Stimulated activated CD8-positive, alpha-beta memory T cell treated with anti-CD3 and anti-CD28 coated beads, Interleukin-15, amount 100 ng/mL, for 48 hours (primary cell): ENCODE measurements around the gene NRP1.

ENCODE experiments used
- DNase-seq, 2 donors: peaks; one replicate each; pipeline ENCODE4 v3.0.0-alpha.2; 2020; ENCODE audit warnings: low read depth in 2 of 2

NRP1 gene

GRCh38 chr10:33262871-33263270 lies 71.6 kb downstream of the NRP1 start:
- no peak for DNase-seq

- DNase-seq = no peak
Observed at GRCh38 chr10:33260403-33261149, 73.9 kb downstream of the NRP1 start.

- no peak for DNase-seq
Observed at GRCh38 chr10:33258967-33259366, 75.5 kb downstream of the NRP1 start.

- no peak for DNase-seq
Observed at GRCh38 chr10:33257439-33258080, 76.9 kb downstream of the NRP1 start.

- DNase-seq = no peak
Observed at GRCh38 chr10:33256458-33256857, 78.0 kb downstream of the NRP1 start.

- DNase-seq = no peak
Observed at GRCh38 chr10:33254556-33255160, 79.8 kb downstream of the NRP1 start.

GRCh38 chr10:33253411-33253810 lies 81.1 kb downstream of the NRP1 start:
- no peak for DNase-seq

- no peak for DNase-seq
Observed at GRCh38 chr10:33252794-33253203, 81.7 kb downstream of the NRP1 start.

GRCh38 chr10:33252324-33252723 lies 82.1 kb downstream of the NRP1 start:
- DNase-seq = no peak

GRCh38 chr10:33249659-33250345 lies 84.7 kb downstream of the NRP1 start:
- no peak for DNase-seq

- DNase-seq = no peak
Observed at GRCh38 chr10:33249137-33249536, 85.3 kb downstream of the NRP1 start.

- DNase-seq = peak in 1 of 2 donors; percentile 6
Observed at GRCh38 chr10:33248638-33249037, 85.8 kb downstream of the NRP1 start.

- no peak for DNase-seq
Observed at GRCh38 chr10:33247221-33247922, 87.1 kb downstream of the NRP1 start.

GRCh38 chr10:33245343-33245742 lies 89.1 kb downstream of the NRP1 start:
- no peak for DNase-seq

GRCh38 chr10:33244354-33244967 lies 90.0 kb downstream of the NRP1 start:
- DNase-seq = no peak

GRCh38 chr10:33243703-33244102 lies 90.8 kb downstream of the NRP1 start:
- no peak for DNase-seq

- no peak for DNase-seq
Observed at GRCh38 chr10:33242931-33243330, 91.5 kb downstream of the NRP1 start.

- no peak for DNase-seq
Observed at GRCh38 chr10:33241351-33241750, 93.1 kb downstream of the NRP1 start.

- no peak for DNase-seq
Observed at GRCh38 chr10:33240931-33241330, 93.5 kb downstream of the NRP1 start.

GRCh38 chr10:33240258-33240657 lies 94.2 kb downstream of the NRP1 start:
- DNase-seq = no peak

GRCh38 chr10:33239257-33239656 lies 95.2 kb downstream of the NRP1 start:
- no peak for DNase-seq
